ENCODE measurements around the gene EDIL3.

- TF ChIP-seq EZH2 (IDR thresholded peaks at IDR 0.05; ENCODE audit: borderline replicate concordance, low read length) (no peak), CTCF (IDR thresholded peaks at IDR 0.05; ENCODE audit: low read length) (no peak)
Measured at GRCh38 chr5:84360056-84360455, 24.6 kb downstream of the EDIL3 start.

Measured in OCI-LY1 (cell line).